Measurements from ENCODE around the gene SMC1B. TPM values are rescaled to one million over a fixed set of nuclear protein-coding genes. Genes with fewer than 3 reads are reported as not detected.
"Not testable (repeated sequence)": the region's sequence is repeated elsewhere in the genome, so short reads cannot be mapped to it uniquely, and the experiment has no call there.

The SMC1B gene
- total RNA-seq, 1 donor from 2014 or later: not detected

DNA sequence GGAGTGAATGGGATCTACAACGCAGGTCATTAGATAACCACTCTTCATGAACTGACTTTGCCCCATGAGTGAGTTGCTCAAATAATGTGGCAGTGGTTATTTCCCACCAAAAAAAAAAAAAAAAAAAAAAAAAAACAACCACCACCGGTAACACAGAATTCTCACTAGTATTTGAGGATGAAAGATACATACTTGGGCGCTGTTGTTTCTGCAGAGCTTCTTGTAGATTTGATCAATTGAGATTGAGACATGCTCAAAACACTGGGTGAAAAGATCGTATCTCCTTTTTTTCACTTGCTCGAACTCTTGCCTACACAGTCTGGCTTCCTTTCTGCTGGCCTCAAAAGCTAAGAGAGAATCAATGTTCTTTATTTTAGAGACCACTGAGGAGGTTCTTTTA, 59.6 kb downstream of the SMC1B start:
- Mint-ChIP-seq H3K4me3 (ENCODE audit: low read depth) (no peak overlapping the region), H3K36me3 (ENCODE audit: insufficient read depth) (no peaks in the 10 kb centered on the region), H3K4me1 (ENCODE audit: low read depth) (no peaks in the 10 kb centered on the region), H3K27ac (no peak overlapping the region), H3K27me3 (no peaks in the 10 kb centered on the region), H3K9me3 (ENCODE audit: low read depth) (no peaks in the 10 kb centered on the region)
- no peak for DNase-seq (ENCODE audit: low spot score, unreplicated experiment)
- TF ChIP-seq, protein P1, sequence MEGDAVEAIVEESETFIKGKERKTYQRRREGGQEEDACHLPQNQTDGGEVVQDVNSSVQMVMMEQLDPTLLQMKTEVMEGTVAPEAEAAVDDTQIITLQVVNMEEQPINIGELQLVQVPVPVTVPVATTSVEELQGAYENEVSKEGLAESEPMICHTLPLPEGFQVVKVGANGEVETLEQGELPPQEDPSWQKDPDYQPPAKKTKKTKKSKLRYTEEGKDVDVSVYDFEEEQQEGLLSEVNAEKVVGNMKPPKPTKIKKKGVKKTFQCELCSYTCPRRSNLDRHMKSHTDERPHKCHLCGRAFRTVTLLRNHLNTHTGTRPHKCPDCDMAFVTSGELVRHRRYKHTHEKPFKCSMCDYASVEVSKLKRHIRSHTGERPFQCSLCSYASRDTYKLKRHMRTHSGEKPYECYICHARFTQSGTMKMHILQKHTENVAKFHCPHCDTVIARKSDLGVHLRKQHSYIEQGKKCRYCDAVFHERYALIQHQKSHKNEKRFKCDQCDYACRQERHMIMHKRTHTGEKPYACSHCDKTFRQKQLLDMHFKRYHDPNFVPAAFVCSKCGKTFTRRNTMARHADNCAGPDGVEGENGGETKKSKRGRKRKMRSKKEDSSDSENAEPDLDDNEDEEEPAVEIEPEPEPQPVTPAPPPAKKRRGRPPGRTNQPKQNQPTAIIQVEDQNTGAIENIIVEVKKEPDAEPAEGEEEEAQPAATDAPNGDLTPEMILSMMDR (IDR thresholded peaks at IDR 0.05; ENCODE audit: unreplicated experiment): no peak

DNA sequence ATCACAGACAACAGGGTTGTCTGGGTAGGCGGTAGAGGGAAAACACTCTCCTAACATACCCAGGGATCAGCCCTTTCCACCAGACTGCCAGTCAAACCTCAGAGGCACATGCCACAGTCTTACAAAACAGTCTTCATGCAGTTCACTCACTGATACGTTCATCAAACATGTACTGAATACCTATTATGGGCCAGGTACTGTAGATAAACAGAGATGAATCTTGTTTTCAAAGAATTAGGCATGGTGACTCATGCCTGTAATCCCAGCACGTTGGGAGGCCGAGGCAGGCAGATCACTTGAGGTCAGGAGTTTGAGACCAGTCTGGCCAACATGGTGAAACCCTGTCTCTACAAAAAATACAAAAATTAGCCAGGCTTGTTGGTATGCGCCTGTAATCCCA, 60.6 kb downstream of the SMC1B start:
- not testable (repeated sequence) for H3K9me3 Mint-ChIP-seq (ENCODE audit: low read depth); H3K4me3 Mint-ChIP-seq (ENCODE audit: low read depth); H3K36me3 Mint-ChIP-seq (ENCODE audit: insufficient read depth); H3K27ac Mint-ChIP-seq; DNase-seq (ENCODE audit: low spot score, unreplicated experiment); H3K4me1 Mint-ChIP-seq (ENCODE audit: low read depth); H3K27me3 Mint-ChIP-seq

DNA sequence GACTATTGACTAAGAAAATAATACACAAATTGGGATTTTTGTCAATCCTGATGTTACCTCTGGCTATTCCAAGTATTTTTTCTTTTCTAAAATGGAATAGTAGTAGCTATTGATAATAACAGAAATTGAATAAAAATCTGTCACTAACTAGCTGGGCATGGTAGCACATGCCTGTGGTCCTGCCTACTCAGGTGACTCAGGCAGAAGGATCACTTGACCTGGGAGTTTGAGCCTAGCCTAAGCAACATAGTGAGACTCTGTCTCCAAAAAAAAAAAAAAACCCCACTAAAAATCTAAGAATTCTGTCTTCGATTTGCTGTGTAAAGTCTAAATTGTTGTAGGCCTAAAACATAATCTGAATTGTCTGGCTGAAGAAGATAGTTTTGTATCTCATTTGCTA, 61.4 kb downstream of the SMC1B start:
- Mint-ChIP-seq H3K36me3 (ENCODE audit: insufficient read depth) (no peaks in the 10 kb centered on the region), H3K27ac (no peak overlapping the region), H3K4me3 (ENCODE audit: low read depth) (no peak overlapping the region), H3K27me3 (no peaks in the 10 kb centered on the region), H3K4me1 (ENCODE audit: low read depth) (no peaks in the 10 kb centered on the region), H3K9me3 (ENCODE audit: low read depth) (no peaks in the 10 kb centered on the region)
- DNase-seq (ENCODE audit: low spot score, unreplicated experiment): no peak
- TF ChIP-seq, protein P1 (IDR thresholded peaks at IDR 0.05; ENCODE audit: unreplicated experiment): no peak

DNA sequence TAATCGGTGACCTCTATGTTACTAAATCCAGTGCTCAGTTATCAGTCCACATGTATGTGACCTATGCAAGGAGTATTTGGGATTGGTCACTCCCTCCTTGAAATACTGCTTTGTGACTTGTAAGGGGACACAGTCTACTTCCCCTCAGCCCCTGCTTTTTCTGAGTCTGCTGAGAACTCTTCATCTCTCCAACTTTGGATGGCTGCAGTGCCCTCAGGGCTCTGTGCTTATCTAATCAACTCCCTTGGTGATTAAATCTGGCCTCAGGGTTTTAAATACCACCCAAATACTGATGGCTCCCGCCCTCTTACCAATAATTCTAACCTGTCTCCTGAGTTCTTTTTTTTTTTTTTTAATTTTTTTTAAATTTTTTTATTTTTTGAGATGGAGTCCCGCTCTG, 63.5 kb downstream of the SMC1B start:
- Mint-ChIP-seq H3K4me1 (ENCODE audit: low read depth) (no peaks in the 10 kb centered on the region), H3K9me3 (ENCODE audit: low read depth) (no peaks in the 10 kb centered on the region), H3K4me3 (ENCODE audit: low read depth) (no peak overlapping the region), H3K36me3 (ENCODE audit: insufficient read depth) (no peaks in the 10 kb centered on the region), H3K27ac (no peak overlapping the region), H3K27me3 (no peaks in the 10 kb centered on the region)
- DNase-seq (ENCODE audit: low spot score, unreplicated experiment): no peak
- TF ChIP-seq, protein P1 (IDR thresholded peaks at IDR 0.05; ENCODE audit: unreplicated experiment): no peak

- H3K9me3 Mint-ChIP-seq (ENCODE audit: low read depth): no peaks in the 10 kb centered on the region
Observed at GRCh38 chr22:45344334-45344733, 69.1 kb downstream of the SMC1B start.

GRCh38 chr22:45343143-45343542, 70.3 kb downstream of the SMC1B start:
- TF ChIP-seq, protein P1 (IDR thresholded peaks at IDR 0.05; ENCODE audit: unreplicated experiment): no peak
- Mint-ChIP-seq H3K4me3 (ENCODE audit: low read depth) (no peak overlapping the region), H3K27ac (no peak overlapping the region), H3K27me3 (no peaks in the 10 kb centered on the region), H3K9me3 (ENCODE audit: low read depth) (no peaks in the 10 kb centered on the region), H3K4me1 (ENCODE audit: low read depth) (no peaks in the 10 kb centered on the region), H3K36me3 (ENCODE audit: insufficient read depth) (peaks cover 8% of the 10 kb centered on the region)
- DNase-seq (ENCODE audit: low spot score, unreplicated experiment): no peak

More at GRCh38 chr22:45344334-45344733, 69.1 kb downstream of the SMC1B start:
- Mint-ChIP-seq H3K27ac (no peak overlapping the region), H3K36me3 (ENCODE audit: insufficient read depth) (peaks cover 5% of the 10 kb centered on the region), H3K27me3 (no peaks in the 10 kb centered on the region), H3K4me1 (ENCODE audit: low read depth) (no peaks in the 10 kb centered on the region), H3K4me3 (ENCODE audit: low read depth) (no peak overlapping the region)
- no peak for DNase-seq (ENCODE audit: low spot score, unreplicated experiment)
- TF ChIP-seq, protein P1 (IDR thresholded peaks at IDR 0.05; ENCODE audit: unreplicated experiment): peak; percentile 33
